Measurements from ENCODE around the gene EXOC6B.

DNA sequence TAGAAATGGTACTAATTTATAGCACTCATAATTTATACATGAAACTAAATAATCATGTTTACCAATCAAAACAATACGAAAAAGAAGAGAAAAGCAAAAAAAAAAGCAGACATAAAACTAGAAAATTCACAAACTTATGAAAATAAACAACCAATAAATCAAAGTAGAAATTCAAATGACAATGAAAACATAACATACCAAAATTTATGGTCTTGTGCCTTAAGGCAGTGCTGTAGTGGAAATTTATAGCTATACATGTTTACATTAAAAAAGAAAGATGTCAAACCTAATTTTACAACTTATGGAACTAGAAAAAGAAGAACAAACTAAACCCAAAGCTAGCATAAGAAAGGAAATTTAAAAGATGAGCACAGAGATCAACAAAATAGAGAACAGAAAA, 45.2 kb upstream of the EXOC6B start:
- TF ChIP-seq TAF1 (IDR thresholded peaks at IDR 0.05; ENCODE audit: low read depth) (no peak), FOXM1 (IDR thresholded peaks at IDR 0.05; ENCODE audit: borderline replicate concordance, low read depth) (no peak), RAD21 (IDR thresholded peaks at IDR 0.05; ENCODE audit: low read depth) (no peak), ZBTB7A (IDR thresholded peaks at IDR 0.05; ENCODE audit: low read depth) (no peak), CEBPB (IDR thresholded peaks at IDR 0.05) (no peak), NFIC (IDR thresholded peaks at IDR 0.05) (no peak), EP300 (IDR thresholded peaks at IDR 0.05; ENCODE audit: borderline replicate concordance) (no peak), YY1 (IDR thresholded peaks at IDR 0.05; ENCODE audit: low read depth) (no peak), TEAD4 (IDR thresholded peaks at IDR 0.05) (no peak)
- TF ChIP-seq, protein P1, sequence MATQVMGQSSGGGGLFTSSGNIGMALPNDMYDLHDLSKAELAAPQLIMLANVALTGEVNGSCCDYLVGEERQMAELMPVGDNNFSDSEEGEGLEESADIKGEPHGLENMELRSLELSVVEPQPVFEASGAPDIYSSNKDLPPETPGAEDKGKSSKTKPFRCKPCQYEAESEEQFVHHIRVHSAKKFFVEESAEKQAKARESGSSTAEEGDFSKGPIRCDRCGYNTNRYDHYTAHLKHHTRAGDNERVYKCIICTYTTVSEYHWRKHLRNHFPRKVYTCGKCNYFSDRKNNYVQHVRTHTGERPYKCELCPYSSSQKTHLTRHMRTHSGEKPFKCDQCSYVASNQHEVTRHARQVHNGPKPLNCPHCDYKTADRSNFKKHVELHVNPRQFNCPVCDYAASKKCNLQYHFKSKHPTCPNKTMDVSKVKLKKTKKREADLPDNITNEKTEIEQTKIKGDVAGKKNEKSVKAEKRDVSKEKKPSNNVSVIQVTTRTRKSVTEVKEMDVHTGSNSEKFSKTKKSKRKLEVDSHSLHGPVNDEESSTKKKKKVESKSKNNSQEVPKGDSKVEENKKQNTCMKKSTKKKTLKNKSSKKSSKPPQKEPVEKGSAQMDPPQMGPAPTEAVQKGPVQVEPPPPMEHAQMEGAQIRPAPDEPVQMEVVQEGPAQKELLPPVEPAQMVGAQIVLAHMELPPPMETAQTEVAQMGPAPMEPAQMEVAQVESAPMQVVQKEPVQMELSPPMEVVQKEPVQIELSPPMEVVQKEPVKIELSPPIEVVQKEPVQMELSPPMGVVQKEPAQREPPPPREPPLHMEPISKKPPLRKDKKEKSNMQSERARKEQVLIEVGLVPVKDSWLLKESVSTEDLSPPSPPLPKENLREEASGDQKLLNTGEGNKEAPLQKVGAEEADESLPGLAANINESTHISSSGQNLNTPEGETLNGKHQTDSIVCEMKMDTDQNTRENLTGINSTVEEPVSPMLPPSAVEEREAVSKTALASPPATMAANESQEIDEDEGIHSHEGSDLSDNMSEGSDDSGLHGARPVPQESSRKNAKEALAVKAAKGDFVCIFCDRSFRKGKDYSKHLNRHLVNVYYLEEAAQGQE (IDR thresholded peaks at IDR 0.05; ENCODE audit: low read depth), result no peak
- TF ChIP-seq, protein P2, sequence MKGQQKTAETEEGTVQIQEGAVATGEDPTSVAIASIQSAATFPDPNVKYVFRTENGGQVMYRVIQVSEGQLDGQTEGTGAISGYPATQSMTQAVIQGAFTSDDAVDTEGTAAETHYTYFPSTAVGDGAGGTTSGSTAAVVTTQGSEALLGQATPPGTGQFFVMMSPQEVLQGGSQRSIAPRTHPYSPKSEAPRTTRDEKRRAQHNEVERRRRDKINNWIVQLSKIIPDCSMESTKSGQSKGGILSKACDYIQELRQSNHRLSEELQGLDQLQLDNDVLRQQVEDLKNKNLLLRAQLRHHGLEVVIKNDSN (IDR thresholded peaks at IDR 0.05), result no peak
- TF ChIP-seq, protein P3, sequence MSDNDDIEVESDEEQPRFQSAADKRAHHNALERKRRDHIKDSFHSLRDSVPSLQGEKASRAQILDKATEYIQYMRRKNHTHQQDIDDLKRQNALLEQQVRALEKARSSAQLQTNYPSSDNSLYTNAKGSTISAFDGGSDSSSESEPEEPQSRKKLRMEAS (IDR thresholded peaks at IDR 0.05), result no peak
